NCI-H2107 (cell line): Measurements from ENCODE around the gene EPN1.

Experiments
- DNase-seq: peaks from one replicate; lab custom pipeline; 2025; lab: John Stamatoyannopoulos, UW

Gene EPN1

DNA sequence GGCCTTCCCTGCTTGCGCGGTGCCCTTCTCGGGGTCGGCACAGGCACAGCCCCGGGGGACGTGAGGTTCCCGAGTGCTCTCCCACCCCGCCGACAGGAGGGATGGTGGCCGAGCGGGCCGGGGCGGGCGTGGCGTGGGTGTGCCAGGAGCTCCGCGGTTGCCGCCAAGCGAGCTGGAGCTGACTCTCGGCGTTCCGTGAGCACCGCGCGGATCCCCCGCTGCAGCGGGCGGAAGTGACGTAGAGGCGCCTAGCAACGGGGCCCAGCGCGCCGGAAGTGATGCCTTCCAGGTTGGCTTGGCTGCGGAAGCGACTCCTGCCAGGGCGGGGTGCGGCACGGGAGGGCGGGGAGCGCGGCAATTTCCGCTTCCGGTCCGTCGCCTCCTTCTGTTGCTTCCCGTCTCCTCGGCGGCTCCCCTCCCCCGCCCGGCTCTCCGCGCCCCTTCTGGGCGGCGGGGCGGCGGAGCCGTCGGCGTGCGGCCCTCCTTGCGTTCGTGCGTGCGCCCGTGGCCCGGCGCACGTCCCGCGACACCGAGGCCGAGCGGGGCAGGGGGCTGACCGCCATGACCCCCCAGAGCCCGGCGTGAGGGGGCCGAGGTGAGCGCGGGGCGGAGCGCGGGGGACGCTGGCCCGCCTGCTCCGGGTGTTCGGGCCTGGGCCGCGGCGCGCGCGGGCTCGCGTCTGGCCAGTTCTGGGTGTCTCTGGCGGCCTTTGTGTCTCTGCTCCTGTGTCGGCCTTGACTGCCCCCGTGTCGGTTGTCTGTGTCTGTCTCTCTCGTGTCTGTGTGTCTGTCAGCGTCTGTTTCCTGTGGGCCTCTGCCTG, at the start of gene EPN1:
TSS of gene EPN1 (plus strand) at position 386 of the 820 bp plus-strand sequence. CDS start 3,402 bp downstream, outside the sequence.
- DNase-seq = peak; percentile 91

- no peak for DNase-seq
Observed at GRCh38 chr19:55626350-55626749, 48.7 kb upstream of the EPN1 start.

GRCh38 chr19:55632463-55632834, 42.6 kb upstream of the EPN1 start:
- peak; percentile 92 for DNase-seq

DNA sequence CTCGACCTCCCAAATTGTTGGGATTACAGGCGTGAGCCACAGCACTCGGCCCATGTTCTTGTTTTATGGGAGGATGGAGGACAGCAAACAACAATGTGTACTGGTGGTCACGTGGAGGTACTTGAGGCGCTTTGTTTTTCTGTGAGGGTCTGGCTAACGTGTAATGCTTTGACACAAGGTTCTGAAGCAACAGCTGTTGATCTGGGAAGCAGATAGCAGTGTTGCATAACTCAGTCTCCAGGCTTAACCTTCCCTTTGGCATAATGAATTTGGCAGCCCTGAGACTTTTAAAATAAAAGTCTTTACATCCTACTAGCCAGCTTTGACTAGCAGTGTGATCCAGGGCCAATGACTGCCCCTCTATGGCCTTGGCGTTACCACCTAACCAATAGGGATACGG, 41.2 kb upstream of the EPN1 start:
- DNase-seq = no peak

DNA sequence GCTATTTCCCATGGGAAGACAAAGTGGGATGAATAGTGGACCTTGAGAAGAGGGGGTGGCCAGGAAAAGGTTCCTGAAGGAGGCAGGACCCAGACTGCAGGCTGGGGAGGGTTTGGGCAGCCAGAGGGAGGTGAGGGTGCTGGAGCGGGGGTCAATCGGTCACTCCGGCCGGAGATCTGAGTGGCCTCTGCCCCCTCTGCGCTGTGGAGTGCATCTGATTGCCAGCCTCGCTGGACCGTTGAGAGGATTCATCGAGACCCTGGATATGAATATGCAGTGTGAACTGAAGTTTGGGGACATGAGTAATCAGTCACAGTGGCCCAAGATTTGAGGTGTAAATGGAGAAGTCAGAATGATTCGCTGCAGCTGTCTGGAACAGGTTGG, 39.7 kb upstream of the EPN1 start:
- no peak for DNase-seq

- DNase-seq = no peak
Observed at GRCh38 chr19:55635856-55636440, 39.1 kb upstream of the EPN1 start.

DNA sequence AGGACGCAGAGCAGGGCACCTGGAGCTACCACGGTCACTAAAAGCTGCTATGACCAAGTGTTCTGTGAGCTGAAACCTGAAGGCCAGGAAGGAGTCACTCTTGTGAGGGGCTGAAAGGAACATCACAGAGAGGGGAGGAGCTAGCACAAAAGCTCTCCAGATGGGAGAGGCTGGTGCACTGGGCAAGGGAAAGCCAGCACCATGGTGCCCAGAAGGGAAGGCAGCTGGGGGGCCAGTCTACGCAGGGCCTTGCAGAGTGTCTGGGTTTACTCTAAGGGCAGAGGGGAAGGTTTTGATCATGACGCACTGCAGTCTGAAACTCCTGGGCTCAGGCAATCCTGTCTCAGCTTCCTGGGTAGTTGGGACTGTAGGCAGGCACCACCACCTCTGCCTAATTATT, 38.3 kb upstream of the EPN1 start:
- DNase-seq = no peak

DNA sequence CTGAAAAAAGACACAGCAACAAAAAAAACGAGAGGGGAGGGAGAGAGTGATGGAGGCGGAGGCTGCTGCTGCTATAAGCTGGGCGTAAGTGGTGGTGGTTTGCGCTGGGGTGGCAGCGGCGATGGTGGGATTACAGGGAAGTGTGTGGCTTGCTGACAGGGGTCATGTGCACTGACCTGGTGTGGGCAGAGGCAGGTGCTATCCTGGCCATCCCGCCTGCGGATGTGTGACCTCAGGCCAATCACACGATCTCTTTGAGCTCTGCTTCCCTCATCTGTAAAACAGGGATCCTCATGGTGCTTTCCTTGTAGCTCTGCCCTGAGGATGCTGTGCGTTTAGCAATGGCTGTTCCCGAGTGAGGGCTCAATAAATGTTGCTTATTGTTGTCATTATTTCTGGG, 37.5 kb upstream of the EPN1 start:
- no peak for DNase-seq

GRCh38 chr19:55638864-55639359, 36.1 kb upstream of the EPN1 start:
- no peak for DNase-seq

DNA sequence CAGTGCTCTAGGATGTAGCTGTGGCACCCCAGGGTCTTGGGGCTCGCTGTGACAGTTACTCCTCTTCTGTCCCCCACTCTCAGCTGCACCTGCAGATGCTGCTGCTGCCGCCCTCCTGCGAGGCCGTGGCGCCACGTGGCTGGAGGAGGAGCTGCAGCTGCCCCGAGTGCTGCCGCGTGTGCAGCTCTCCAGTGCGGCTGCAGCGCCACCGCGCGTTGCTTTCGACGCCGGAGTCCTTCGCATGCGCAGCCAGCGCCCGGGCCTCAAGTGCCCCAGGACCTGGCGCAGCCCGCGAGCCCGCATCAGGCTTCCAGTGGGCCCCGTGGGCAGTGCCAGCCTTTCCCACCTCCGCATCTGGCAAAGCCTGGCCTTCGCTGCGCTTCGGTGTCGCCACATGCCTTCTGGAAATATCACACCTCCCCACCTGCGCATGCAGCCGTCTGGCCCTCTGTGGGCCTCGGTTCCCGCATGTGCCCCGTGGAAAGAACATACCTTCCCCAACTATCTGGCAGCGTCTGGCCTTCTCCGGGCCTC, 34.9 kb upstream of the EPN1 start:
- DNase-seq = no peak

DNA sequence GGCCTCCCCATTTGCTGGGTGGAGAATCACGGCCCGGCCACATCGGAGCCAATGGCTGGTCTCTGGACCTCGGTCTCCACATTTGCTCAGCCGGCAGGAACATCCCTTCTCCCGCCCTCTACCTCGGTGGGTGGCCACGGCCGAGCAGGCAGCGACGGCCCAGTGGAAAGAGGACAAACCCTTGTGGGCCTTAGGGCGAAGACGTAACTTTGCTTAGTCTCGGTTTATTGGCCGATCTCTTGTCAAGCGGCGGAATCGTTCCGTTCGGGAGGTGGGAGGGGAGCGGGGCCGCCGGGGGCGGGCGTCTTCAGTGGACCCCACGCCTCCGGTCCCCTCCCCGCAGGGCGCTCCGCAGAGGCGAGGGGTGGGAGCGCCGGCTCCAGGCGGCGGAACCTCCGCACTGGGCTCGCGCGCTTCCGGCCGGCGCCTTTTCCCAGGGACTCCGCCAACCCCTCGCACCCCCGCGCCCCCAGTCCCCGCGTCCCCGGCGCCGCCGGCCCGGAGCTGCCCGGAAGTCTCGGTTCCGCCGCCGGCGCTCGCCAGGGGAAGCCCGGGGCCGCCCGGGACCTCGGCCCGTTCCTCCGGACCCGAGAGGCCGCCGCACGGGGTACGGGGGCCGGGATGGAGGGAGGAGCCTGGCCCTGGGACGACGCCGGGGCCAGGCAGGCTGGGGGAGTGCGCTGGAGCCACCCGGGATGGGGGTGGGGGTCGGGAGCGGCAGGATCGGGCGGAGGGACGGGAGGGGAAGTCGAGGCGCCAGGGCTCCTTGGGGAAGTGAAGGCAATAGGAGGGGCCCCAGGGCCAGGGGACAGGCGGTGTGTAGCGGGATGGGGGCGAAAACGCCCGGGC, 34.2 kb upstream of the EPN1 start, which contains the start of gene ZNF580:
TSS of gene ZNF580 (plus strand) at position 426 of the 849 bp plus-strand sequence. CDS start 1,507 bp downstream, outside the sequence.
- DNase-seq = no peak

DNA sequence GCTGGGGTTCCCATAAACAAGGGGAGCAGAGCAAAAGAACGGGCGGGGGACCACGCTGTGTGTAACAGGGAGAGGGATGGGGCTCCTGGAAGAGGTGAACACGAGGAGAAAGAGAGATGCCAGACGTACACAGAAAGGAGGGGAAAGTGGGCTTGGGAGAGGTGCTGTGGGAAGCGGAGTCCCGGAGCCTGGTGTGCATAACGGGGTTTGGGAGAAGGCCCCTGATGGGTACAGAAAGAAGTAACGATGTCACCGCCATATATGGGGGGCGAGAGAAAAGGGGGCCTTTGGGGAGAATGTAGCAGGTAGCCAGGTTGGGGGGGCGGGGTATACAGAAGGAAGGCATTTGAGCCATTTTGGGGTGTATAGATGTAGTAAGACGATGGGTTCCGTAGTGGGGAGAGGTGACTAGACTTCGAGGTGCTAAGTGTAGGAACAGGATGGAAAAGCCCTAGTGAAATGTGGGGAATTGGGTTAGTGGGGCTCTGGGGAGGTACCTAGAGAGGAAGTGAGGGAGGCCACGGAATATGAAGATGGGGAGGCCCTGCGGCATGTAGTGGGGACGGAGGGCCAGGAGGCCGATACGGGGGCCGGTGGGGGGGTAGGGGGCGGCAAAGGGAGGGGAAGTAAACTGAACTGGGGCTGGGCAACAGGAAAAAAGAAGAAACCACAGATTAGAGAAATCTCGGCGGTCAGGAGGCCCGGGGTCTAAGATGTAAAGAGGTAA, 33.4 kb upstream of the EPN1 start:
- DNase-seq = no peak

- DNase-seq = no peak
Observed at GRCh38 chr19:55642153-55643002, 32.6 kb upstream of the EPN1 start.

- DNase-seq = no peak
Observed at GRCh38 chr19:55643003-55643886, 31.8 kb upstream of the EPN1 start, which contains the start of gene ZNF581. TSS of gene ZNF581 (plus strand) at chr19:55643649. CDS start at chr19:55644572, 923 bp downstream.

GRCh38 chr19:55643887-55644176, 31.2 kb upstream of the EPN1 start:
- no peak for DNase-seq

- DNase-seq = no peak
Observed at GRCh38 chr19:55644191-55644833, 30.7 kb upstream of the EPN1 start.

DNA sequence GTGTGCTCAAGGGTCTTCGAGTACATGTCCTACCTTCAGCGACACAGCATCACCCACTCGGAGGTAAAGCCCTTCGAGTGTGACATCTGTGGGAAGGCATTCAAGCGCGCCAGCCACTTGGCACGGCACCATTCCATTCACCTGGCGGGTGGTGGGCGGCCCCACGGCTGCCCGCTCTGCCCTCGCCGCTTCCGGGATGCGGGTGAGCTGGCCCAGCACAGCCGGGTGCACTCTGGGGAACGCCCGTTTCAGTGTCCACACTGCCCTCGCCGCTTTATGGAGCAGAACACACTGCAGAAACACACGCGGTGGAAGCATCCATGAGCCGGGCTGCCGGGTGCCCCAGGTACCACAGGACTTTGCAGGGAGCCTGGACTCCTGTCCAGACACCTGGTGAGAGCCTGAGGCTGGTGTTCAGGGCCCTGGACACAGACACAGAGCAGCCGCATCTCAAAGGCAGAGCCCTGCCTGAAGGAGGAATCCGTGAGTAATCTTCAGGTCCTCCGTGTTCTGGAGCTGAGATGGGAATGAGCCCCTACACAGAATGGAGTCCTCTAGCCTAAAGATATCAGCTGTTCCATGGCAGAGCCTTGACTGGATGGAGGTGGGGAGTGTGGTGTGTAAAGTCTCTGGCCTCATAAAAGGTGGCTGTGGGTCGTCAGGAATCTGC, 30.0 kb upstream of the EPN1 start:
- DNase-seq = no peak

DNA sequence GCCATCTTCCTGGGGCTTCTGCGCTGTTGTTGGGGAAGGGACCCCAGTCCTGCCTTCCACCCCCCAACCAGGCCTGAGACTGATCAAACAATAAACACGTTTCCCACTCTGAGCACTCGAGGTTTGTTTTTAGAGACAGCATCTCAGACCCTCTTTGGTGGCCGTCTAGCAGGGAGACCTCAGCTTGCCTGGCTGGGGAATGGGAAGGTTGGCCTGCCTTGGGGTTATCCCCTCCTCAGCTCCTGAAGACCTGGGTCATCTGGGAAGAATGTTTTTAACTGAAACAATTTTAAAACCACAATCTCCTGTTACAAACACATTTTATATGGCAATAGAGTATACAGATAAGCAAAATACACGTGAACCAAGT, 29.5 kb upstream of the EPN1 start:
- DNase-seq = no peak
